GM19023 (cell line): ENCODE results near the gene NFIA.
"Not testable (repeated sequence)": the region's sequence is repeated elsewhere in the genome, so short reads cannot be mapped to it uniquely, and the experiment has no call there.

Experiments
- ATAC-seq: cut with Tn5 transposase; IDR thresholded peaks from one replicate; pipeline ENCODE4 v1.9.1; 2021; ENCODE audit warnings: mild to moderate bottlenecking, moderate library complexity; ENCODE audit not compliant: unreplicated experiment

NFIA gene

DNA sequence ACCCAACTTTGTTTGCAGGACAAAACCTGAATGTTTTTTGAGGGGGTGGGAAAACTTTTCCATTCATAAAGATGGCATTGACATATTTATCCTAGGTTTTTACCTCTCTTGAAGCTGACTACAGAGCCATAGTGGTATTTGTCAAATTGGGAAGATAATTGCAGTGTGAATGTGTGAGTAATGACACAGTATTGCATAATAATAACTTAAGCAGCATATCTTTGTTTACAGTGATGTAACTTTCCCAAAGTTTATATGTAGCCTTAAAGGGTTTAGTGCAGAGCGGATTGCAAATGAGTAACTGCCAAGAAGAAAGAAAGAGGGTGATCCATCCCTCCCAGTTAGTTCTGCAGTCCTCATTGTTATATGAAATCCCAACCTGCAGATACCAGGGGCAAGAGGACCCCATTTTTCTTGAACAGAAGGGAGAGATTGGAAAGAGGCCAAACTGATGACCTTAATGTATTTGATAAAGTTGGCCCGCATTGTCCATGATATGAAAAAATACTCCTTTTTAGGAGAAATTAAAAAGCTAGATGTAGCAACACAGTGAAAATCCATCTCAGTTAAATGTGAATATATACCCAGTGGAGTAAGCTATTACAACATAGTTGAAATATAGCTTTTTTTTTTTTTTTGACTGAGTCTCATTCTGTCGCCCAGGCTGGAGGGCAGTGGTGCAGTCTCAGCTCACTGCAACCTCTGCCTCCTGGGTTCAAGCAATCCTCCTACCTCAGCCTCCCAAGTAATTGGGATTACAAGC, 23.7 kb upstream of the NFIA start:
- ATAC-seq: no peak

DNA sequence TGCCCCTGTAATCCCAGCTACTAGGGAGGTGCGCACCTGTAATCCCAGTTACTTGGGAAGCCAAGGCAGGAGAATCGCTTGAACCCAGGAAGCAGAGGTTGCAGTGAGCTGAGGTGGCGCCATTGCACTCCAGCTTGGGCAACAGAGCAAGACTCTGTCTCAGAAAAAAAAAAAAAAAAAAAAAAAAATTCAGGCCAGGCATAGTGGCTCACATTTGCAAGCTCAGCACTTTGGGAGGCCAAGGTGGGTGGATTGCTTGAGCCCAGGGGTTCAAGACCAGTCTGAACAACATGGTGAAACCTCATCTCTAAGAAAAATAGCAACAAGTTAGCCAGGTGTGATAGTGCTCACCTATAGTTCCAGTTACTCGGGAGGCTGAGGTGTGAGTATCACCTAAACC, 20.8 kb upstream of the NFIA start:
- ATAC-seq: not testable (repeated sequence)

DNA sequence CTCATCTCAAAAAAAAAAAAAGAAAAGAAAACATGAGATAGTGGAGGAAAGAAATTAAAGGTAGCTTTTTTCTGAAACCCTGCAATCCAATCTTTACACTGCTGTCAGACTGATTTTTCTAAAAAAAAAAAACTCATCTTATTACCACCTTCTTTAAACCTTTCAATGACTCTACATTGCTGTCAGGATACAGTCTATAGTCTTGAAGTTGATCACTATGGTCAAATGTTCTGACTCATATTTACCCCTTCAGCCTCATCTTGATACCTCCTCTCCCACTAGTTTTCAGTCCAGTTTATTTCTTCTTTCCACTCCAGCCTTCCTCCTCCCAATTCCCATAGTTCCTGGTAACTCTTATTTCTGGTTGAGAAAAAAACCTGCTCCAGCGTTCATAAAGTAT, 17.7 kb upstream of the NFIA start:
- no peak for ATAC-seq

DNA sequence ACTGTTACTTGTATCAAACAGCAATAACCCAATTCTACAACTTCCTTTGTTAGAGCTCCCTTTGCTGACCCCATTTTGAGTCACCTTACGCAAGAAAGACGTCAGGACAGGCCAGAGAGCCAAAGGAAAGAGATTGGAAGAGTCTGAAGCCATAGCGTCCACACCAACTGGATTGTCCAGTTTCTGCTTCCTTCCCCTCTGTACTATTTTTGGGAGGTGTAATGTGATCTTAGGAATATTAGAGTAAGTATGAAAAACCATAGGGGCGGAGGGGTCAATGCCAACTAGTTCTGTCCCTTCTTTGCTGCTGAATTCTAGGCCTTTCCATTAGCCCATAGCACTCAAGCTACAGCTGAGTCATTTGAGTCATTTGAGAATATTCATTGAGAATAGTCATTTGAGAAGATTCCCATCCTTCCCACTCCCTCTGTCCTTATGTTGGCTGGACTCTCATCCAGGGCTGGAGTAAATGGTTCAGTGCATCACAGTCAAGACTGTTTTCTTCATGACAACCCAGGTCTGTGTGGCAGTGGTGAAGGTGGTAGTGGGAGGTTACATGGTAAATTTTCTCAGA, 14.8 kb upstream of the NFIA start:
- no peak for ATAC-seq

DNA sequence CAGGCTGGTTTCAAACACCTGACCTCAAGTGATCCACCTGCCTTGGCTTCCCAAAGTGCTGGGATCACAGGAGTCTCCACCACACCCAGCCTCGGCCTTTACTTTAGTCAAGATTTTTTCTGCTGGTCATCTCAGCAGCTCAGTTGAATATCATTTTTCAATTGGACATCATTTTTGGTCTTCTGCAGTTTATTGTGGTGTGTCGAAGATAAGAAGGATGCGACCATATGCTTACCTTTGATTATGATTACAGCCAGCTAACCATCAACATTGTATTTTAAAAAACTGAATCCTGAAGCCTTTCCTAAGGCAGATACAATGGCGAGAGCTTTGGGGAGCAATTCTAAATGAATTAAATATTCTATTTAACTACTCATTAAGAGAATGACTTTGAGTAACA, 12.3 kb upstream of the NFIA start:
- ATAC-seq: no peak

DNA sequence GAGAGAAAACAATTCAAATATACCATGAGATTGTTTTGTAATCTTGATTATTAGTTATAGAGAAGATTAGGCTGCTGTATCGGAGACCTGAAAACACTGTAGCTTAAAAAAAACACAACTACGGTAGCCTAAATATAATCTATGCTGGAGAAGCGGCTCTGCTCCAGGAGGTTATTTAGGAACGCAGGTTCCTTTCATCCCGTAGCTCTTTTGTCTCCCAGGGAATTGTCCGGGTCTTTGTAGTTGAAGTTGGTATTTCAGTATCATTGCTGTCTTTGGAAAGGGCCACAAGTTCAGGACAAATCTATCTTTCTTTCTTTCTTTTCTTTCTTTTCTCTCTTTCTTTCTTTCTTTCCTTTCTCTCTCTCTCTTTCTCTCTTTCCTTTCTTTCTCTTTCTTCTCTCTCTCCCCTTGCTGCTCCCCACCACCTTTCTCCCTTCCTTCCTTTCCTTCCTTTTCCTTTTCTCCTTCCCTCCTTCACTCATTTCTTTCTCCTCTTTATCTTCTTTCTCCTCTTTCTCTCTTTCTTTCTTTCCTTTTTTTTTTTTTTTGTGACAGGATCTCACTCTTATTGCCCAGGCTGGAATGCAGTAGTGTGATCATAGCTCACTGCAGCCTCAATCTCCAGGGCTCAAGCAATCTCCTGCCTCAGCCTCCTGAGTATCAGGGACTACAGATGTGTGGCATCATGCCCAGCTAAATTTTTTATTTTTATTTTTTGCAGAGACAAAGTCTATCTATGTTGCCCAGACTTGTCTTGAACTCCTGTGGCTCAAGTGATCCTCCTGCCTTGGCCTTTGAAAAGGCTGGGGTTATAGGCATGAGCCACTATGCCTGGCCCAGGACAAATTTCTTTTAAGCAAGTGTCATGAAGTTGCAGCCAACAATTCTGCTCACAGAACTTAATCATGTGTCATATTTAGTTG, 10.9 kb upstream of the NFIA start:
- no peak for ATAC-seq

DNA sequence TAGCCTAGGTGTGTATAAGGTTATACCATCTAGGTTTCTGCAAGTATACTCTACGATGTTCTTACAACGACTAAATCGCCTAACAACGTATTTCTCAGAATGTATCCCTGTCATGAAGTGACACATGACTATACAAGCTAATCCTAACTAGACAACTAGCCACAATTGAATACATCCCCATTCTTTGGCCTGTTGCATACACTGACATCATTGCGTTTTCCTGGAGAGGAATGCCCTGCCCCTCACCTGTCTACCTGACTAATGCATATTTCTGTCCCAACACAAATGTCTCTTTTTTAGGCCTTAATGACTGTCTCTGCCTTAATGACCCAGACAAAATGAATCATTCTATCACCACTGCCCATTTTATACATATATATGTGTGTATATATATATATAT, 8.5 kb upstream of the NFIA start:
- no peak for ATAC-seq

DNA sequence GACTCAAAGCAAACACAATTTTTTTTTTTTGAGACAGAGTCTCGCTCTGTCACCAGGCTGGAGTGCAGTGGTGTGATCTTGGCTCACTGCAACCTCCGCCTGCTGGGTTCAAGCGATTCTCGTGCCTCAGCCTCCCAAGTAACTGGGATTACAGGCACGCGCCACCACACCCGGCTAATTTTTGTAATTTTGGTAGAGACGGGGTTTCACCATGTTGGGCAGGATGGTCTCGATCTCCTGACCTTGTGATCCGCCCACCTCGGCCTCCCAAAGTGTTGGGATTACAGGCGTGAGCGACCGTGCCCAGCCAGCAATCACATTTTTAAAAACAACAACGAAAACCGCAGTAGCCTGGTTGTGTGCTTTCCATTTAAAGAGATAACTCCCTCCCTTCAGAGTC, 6.5 kb upstream of the NFIA start:
- not testable (repeated sequence) for ATAC-seq

DNA sequence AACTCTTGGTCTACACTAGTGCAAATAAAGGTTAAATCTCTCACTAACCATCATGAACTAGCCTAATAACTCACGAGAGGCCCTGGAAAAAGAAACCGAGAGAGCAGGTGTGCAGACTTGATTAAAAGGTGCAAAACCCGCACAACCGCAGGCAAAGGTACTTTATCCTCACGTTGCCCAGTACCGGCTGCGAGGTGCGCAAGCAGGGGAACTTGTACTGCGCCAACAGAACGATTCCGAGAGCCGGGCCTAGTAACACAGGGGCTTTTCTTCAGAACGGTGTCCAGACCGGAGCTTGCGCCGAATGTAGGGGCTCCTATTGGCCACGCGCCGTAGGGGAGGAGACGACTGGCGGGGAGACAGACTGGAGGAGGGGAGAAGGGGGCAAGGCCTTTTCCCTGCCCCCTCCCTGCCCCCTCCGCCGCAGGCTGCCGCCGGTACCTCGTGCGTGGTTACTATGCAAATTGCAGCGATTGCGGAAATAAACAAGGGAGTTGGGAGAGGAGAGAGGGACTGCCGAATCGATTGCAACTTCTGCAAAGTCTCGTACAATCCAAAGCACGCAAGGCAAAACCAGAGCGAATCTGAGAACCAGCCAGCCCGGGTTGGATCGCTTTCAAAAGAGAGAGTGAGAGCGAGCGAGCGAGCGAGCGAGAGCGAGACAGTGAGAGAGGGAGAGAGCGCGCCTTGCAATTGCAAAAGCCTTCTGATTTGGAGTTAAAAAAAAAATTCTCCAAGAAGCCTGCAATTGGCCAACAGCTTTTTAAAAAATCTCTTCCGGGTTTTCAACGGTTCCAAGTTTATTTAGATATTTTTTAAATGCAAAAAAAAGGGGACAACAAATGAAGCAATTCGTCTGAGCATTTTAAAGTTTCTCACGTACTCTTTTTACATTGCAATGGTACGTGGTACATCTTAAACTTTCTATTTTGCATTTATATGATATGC, 5.4 kb upstream of the NFIA start:
- peak; percentile 91 for ATAC-seq

DNA sequence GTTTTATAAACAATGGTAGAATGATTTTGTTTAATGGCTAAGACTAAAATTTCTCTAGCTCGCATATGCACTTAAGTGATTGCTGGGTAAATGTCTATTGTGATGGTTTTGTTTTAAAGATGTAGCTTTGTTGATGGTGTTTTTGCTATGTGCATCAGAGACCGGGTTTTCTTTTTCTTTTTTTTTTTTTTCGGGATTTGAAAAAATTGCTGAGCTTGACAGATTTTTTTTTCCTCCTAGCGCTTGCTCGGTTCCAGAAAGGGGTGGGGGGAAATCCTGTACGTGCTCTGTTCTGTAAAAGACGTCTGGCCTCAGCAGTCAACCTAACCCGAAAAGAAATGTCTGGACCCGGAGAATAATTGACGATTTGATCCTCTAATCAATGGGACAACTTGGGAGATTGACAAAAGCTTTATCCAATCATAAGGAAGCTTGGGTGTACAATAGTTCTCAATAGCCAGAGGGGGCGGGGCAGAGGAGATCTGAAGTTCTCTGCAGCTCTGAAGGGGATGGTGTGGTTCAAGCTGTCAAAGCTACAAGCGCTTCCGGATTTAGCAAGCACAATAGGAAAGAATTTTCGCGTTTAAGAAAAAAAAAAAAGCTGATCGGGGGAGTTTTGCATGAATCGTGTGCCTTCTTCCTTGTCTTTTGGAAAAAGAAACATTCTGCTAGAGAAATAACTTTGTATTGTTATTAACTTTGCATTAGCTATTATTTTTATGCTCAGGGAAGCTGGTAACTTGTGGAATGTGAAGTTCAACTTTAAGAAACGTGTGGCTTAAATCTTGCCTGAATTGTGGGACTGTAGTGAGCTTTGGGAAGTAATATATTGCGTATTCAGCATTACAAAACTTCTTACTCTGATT, 4.5 kb upstream of the NFIA start:
- no peak for ATAC-seq

DNA sequence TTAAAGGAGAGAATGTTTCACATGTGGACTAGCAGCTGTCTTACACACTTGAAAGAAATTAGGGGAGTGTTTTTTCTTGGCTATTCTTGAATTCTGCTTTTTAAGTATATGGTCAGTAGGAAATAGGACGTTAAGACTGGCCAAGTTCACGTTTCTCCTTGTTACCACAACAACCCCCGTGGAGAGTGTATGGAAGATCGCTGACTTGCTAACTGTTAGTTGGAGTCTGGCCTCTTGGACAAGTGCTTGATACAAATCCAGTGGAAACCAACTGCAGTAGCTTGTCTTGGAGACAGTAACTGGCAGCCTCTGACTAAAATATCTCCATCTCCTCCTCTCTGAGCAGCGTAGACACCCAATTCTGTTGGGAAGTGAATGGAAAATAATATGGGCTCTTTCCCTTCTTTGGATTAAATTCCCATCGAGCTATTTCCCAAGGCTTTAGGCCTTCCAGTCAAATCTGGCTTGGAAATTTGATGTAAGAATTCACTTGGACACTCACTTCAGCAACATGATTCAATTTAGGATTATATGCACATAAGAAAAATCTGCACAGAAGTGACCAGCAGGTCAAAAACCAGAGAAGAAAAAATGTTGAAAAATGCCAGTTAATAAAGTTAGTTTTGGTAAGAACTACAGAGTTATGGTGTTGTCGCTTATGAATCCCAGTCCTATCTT, 3.6 kb upstream of the NFIA start:
- ATAC-seq: no peak

DNA sequence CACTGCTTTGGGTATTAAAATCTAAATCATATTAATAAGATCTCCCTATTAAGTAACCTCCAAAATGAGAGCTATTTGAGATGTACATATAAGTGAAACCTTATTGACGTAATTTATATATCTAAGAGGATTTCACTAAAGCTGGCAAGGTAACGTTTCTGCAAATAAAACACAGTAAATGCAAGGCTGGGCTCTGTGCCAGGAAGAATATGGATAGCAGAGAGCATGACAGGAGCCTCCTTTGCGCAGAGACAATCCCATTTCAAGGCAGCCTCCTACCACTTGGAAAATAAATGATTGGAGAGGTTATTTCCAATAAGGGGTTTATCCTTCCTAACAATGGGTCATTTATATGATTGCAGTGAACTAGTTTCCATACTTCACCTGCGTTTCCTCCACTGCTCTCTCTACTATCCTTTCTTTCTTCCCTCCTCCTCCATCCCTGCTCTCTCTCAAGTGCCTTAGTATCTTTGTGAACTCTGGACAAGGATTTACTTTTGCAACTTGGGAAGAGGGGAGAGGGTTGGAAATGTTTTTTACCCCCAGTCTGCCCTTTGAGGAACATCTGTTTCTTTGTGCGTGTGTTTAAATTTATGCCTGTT, 3.0 kb upstream of the NFIA start:
- ATAC-seq: no peak

DNA sequence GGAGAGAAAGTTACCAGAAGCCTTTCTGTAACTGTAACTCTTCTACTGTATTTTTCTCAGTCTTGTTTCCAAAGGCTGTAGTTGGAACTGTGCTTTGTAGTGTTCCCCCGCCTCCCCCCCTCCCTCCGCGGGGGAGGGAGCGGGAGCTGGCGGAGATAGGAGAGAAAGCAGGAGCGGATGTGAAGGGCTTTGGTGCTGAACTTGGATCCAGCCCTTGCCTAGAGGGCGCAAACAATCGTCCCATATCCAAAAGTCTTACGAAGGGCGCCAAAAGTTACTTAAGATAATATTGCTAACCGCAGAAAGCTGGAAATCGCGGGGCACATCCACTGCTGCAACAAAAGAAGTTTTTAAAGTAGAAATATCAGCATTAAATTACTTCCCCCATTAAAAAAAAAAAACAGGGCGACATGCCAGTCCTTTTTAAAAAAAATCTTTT, 2.4 kb upstream of the NFIA start:
- no peak for ATAC-seq

DNA sequence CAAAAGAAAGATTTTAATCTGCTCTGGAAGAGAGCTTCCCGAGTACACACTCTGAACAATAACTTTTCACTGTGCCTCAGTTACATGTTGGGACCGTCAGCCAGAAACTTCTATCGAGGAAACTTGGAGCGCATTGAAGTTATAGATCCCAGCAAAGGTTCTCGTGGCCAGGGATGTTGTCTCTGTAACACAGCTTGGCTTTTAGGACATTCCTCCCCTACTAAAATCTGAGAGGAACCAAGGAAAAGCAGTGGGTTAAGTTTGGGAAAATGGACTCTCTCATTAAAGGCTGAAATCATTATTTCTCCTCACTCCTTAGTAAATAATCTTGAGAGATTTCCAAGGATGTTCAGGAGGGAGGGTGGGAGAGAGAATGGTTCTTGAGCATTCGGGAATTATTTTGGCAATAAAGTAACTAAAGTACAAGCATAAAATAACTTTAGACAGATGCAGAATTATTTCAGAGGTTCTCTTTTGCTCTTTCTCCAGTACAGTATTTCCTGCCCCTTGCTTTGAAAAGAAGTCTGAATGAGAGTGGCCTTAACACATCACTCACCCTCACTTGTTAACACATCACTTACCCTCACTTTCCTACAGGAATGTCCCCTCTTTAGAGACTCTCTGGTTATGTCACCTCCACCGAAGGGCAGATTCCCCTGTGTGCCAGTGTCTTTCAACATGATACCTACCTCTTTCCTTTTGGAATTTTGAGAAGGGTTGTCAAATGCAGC, 1.8 kb upstream of the NFIA start:
- ATAC-seq: no peak

DNA sequence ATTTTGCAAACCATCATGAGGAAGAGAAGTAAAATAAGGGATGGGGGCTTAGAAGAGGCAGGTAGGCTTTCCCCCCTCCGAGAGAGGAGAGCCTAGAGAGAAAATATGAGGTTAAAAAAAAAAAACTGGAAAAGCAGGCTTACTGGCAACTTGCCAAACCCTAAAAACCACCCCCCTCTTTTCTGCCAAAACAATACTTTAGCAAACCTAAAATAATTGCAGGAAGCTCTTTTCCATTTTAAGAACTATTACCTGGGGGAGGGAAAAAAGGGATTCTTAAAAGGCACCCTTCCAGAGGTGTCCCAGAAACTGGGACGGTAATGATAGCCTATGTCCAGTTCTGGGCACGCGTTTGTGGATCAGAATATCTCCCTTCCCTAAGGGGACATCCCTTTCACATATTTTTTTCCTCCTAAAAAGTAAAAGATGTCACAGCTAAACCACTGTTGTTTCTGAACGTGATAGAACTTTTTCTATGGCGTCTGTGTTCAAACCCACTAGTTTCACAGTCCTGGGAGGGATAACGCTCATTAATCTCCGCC, 1.1 kb upstream of the NFIA start:
- ATAC-seq: no peak

DNA sequence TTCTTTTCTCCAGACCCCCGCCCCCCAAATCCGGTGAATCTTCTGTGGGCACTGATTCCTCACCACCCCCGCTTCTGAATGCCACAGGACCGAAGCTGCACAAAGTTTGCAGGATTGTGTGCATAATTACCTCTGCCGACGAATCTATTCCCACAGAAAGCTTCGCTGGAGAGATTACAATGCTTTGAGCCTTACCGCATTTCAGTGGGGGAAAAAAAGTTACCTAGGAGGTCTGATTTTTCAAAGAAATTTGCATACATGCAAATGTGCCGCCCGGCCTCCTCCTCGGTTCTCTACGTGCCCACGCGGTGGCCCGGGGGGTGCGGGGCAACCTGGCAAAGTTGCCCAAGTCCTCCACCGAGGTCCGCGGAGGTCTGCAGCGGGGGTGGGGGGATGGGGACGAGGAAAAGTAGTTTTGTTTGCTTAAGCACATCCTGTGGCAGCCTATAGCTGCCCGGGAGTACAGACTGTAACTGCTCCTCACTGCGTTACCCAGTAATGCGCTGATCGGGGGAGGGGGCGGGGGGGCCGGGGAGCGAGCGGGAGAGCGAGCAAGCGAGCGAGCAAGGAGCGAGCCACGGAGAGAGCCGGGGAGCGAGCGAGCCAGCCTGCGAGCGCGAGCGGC, 563 bp upstream of the NFIA start:
- ATAC-seq: no peak
